Hepatocyte (in vitro differentiated cells): Measurements from ENCODE around the gene SREK1IP1.

ENCODE experiments used
- CTCF ChIP-seq: fragments of 200-600 bp; sonication (generic); IDR thresholded peaks from 2 replicates; pipeline ENCODE4 v1.5.1; 2016; ENCODE audit warnings: antibody characterized with exemption, mild to moderate bottlenecking; ENCODE audit not compliant: poor library complexity
- EZH2phosphoT487 ChIP-seq: fragments of 200-600 bp; sonication (generic); IDR thresholded peaks from one replicate; pipeline ENCODE4 v1.6.1; 2018; ENCODE audit warnings: antibody characterized with exemption, mild to moderate bottlenecking, low read depth, moderate library complexity; ENCODE audit not compliant: unreplicated experiment, severe bottlenecking

GRCh38 chr5:64680289-64680688 lies 88.2 kb downstream of the SREK1IP1 start:
- TF ChIP-seq CTCF (peak; percentile 16), EZH2phosphoT487 (no peak)
